ENCODE measurements around the gene FUNDC2. TPM values are rescaled to one million over a fixed set of nuclear protein-coding genes. Genes with fewer than 3 reads are reported as not detected.
"Not testable (repeated sequence)": the region's sequence is repeated elsewhere in the genome, so short reads cannot be mapped to it uniquely, and the experiment has no call there.

Gene FUNDC2
- total RNA-seq, 2 experiments from 2014 or later = 83.7 to 86.9 TPM

DNA sequence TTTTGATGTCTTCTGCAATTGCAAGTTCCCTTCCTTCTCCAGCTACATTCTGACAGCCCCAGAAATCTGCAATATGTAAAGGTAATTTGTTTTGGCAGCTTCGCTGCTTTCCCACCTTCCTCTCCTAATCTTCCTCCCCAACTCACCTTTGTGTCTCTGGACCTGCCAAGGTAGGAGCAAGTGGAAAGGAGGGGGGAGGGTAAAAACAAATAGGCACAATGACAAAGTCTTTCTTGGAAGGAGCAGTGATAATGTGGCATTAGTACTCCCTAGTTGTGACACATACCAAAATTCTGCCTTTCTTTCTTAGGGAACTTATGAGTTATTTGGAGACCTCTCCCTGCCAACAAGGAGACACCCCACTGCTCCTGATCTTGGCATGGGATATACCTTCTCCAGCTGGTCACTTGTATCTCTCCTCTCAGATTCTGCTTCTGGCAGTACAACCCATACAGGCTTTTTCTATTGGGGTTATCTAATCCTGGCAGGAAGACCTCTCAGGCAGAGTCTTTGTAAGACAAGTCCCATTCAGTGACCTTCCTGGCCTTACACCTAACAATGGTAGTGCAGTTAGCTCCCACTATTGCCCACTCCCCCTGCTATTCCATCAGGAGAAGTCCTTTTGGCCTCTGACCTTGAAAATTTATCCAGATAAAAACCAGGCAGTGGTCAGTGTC is 28.3 kb upstream of the FUNDC2 start:
- Mint-ChIP-seq H3K27ac (no peak overlapping the region), H3K9me3 (ENCODE audit: low read depth) (no peaks in the 10 kb centered on the region), H3K27me3 (peaks cover 5% of the 10 kb centered on the region), H3K4me1 (peaks cover 4% of the 10 kb centered on the region), H3K36me3 (ENCODE audit: low read depth) (no peaks in the 10 kb centered on the region), H3K4me3 (no peak overlapping the region)
- ChIA-PET POLR2A (no interaction called here), CTCF (no interaction called here)
- intact Hi-C loops (cut with DNase I, micrococcal nuclease) = no loop called here
- no peak for ATAC-seq
- DNase-seq = no peak

DNA sequence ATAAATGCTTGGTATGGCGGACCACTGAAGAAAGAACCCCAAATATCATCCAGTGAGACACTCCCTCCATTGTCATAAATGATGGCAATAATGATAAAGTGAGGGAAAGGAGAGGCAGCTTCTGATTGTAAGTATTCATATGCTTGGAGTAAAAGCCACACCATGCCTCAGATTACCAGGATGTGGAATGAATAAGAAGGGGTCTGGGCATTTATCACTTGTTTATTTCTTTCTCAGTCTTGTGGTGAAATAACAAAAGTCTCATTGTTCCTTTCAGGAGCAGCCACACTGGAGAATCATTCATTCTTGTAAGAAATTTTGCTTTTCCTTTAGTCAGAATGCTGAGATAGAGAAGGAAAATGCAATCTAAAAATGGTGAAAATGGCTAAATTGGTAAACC is 25.8 kb upstream of the FUNDC2 start:
- intact Hi-C loops (cut with DNase I, micrococcal nuclease) = no loop called here
- Mint-ChIP-seq H3K4me1 (peaks cover 4% of the 10 kb centered on the region), H3K4me3 (no peak overlapping the region), H3K36me3 (ENCODE audit: low read depth) (no peaks in the 10 kb centered on the region), H3K27ac (no peak overlapping the region), H3K27me3 (peaks cover 5% of the 10 kb centered on the region), H3K9me3 (ENCODE audit: low read depth) (no peaks in the 10 kb centered on the region)
- CTCF ChIA-PET = no interaction called here
- ATAC-seq (no peak), DNase-seq (no peak)
- POLR2A ChIA-PET = no interaction called here

DNA sequence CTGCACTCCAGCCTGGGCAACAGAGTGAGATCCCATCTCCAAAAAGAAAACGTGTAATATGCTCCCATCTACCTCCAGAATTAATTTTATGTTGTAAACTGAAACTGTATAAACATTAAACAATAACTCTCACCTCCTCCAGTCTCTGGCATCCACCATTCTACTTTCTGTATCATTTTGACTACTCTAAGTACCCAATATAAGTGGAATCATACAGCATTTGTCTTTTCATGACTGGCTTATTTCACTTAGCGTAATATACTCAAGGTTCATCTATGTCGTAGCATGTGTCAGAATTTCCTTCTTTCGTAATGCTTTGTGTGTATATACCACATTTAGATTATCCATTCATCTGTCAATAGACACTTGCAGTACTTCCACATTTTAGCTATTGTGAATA is 24.8 kb upstream of the FUNDC2 start:
- POLR2A ChIA-PET = no interaction called here
- peaks cover 4% of the 10 kb centered on the region for H3K4me1 Mint-ChIP-seq
- no peak overlapping the region for H3K27ac Mint-ChIP-seq
- no peak overlapping the region for H3K4me3 Mint-ChIP-seq
- intact Hi-C loops (cut with DNase I, micrococcal nuclease) = no loop called here
- H3K27me3 Mint-ChIP-seq = peaks cover 5% of the 10 kb centered on the region
- ATAC-seq (peak; percentile 63), DNase-seq (no peak)
- no peaks in the 10 kb centered on the region for H3K9me3 Mint-ChIP-seq (ENCODE audit: low read depth)
- H3K36me3 Mint-ChIP-seq (ENCODE audit: low read depth) = no peaks in the 10 kb centered on the region
- CTCF ChIA-PET = interaction anchor here (0.6 kb wide), 1 partner anchor 136 kb away, joined by 3 read pairs; no protein-coding TSS in a partner anchor

DNA sequence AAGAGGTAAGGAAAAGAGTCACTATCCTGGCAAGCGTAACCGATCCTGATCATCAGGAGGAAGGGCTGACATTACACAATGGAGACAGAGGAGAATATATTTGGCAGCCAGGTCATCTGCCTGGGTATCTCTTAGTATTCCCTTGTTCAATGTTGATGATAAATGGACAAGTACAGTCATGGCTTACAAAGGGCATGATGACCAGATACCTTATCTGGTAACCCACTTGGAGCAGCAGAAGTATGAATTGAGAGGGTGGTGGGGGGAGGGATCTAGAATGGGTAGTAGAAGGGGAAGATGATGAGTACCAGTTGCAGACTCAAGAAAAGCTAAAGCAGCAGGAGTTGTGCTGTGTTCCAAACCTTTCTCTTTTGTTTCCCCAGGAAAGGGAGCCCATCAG is 21.5 kb upstream of the FUNDC2 start:
- Mint-ChIP-seq H3K4me1 (peaks cover 4% of the 10 kb centered on the region), H3K4me3 (no peak overlapping the region), H3K36me3 (ENCODE audit: low read depth) (no peaks in the 10 kb centered on the region), H3K27ac (no peak overlapping the region), H3K9me3 (ENCODE audit: low read depth) (no peaks in the 10 kb centered on the region), H3K27me3 (peaks cover 5% of the 10 kb centered on the region)
- ChIA-PET POLR2A (no interaction called here), CTCF (no interaction called here)
- ATAC-seq = no peak
- intact Hi-C loops (cut with DNase I, micrococcal nuclease) = no loop called here
- DNase-seq = no peak

DNA sequence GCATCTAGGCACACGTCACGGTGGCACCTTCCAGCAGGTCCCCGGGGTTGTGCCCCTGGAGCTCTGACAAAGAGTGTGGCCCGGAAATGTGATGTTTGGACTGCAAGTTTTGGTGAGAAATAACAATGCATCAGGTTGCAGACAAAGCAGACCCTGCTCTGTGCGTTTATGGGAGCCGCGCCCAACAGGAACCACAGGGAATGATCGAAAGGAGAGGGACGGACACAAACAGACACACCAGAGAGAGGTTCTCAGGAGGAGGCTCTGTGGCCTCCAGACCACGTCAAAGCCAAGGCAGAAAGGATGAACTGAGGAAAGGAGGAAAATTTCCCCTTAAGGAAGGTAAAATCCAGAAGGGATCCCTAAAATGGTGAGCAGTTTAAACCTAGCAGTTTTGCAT is 20.3 kb upstream of the FUNDC2 start:
- H3K36me3 Mint-ChIP-seq (ENCODE audit: low read depth); CTCF ChIA-PET; H3K4me1 Mint-ChIP-seq; H3K4me3 Mint-ChIP-seq; ATAC-seq; H3K9me3 Mint-ChIP-seq (ENCODE audit: low read depth); H3K27ac Mint-ChIP-seq; DNase-seq; intact Hi-C loops (cut with DNase I, micrococcal nuclease); H3K27me3 Mint-ChIP-seq; POLR2A ChIA-PET: not testable (repeated sequence)

DNA sequence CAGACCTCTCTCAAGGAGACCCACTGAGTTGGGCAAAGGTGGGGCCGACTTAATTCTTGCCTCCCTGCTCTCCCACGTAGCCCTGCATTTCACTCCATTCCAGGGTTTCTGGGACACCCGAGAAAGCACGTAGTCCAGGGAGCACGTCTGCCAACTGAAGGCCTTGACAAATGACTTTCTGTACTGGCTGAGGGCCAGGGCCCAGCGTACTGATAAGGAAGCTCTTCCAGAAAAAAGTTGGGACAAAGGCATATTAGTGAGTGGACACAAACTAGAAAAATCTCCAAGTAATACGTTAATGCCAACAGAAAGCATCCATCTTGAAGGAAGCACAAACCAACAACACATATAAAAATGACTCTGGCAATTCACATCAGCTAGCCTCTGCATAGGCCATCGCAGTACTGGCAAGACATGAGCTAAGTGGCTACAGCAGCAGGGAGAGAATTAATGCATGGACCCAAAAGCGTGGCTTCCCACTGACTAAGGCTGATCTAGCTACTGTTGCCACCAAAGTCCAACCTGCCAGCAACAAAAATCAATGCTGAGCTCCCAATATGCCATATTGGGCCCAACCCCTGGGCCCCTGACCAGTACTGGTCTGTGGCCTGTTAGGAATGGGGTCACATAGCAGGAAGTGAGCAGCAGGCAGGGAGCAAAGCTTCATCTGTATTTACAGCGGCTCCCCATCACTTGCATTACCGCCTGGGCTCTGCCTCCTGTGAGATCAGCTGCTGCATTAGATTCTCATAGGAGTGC is 19.6 kb upstream of the FUNDC2 start:
- DNase-seq; H3K4me3 Mint-ChIP-seq; ATAC-seq; CTCF ChIA-PET; H3K27ac Mint-ChIP-seq; H3K9me3 Mint-ChIP-seq (ENCODE audit: low read depth); intact Hi-C loops (cut with DNase I, micrococcal nuclease); H3K4me1 Mint-ChIP-seq; H3K36me3 Mint-ChIP-seq (ENCODE audit: low read depth); H3K27me3 Mint-ChIP-seq; POLR2A ChIA-PET: not testable (repeated sequence)

DNA sequence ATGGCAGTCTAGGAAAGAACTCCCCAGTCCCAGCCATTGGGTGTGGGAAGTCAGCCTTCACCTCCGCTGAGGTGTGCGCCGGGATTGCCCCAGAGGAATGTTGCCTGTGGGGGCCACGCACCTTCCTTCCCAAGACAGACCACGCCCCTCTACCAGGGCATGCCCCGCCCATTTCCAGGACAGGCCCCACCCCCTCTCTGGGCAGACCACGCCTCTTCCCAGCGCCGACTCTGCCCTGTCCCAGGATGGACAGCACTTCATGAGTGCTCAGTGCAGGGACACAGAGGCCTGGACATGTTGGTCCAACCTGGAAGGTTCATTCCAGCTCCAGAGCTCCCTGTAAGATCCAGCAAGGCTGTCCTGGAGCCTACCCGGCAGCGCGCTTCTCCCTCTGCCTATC is 18.1 kb upstream of the FUNDC2 start:
- H3K27me3 Mint-ChIP-seq; POLR2A ChIA-PET; H3K36me3 Mint-ChIP-seq (ENCODE audit: low read depth): not testable (repeated sequence)

DNA sequence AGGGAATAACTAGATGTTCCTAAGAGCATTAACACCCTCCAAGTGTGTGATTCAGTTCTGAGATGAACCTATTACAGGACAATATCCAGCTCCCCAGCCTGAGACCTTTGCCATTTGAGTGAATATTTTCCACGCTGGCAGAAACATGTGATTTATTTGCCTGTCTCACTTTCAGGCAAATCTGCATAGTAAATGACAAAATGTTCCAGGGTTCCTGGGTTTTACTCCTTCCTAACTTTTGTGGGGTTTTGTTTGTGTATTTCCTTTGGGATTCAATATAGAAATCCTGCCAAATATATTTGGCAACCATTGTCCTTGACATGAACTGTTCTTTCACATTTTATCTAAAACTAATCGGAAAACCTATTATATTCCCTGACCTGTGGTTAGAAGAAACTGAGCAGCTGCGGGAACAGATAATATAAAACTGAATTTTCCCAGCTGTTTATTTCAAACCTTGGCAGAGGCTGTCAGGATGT is 16.6 kb upstream of the FUNDC2 start:
- Mint-ChIP-seq H3K27me3 (no peaks in the 10 kb centered on the region), H3K27ac (no peak overlapping the region), H3K9me3 (ENCODE audit: low read depth) (no peaks in the 10 kb centered on the region), H3K4me3 (no peak overlapping the region), H3K4me1 (no peaks in the 10 kb centered on the region), H3K36me3 (ENCODE audit: low read depth) (no peaks in the 10 kb centered on the region)
- intact Hi-C loops (cut with DNase I, micrococcal nuclease) = no loop called here
- POLR2A ChIA-PET = no interaction called here
- DNase-seq (no peak), ATAC-seq (no peak)
- CTCF ChIA-PET = interaction anchor here (0.8 kb wide), 1 partner anchor 47 kb away, joined by 3 read pairs; no protein-coding TSS in a partner anchor

More for the DNA sequence above, 18.1 kb upstream of the FUNDC2 start:
- ATAC-seq; H3K27ac Mint-ChIP-seq; H3K9me3 Mint-ChIP-seq (ENCODE audit: low read depth); DNase-seq; H3K4me1 Mint-ChIP-seq; CTCF ChIA-PET; H3K4me3 Mint-ChIP-seq; intact Hi-C loops (cut with DNase I, micrococcal nuclease): not testable (repeated sequence)

DNA sequence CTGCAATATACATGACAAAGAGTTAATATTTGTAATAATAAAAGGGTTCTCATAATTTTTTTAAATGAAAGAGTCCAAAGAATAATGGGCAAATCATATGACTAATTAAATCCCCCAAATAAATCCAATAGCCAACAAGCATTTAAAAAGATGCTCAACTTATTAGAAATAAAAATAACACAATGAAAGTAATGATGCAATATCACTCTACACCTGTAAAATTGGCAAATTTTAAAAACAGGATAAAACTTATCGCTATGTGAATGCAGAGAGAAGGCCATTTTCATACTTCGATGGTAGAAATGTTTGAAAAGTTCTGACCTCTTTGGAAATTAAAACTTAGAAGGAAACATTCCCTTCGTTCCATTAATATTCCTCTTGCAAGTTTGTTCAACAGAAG is 6.1 kb upstream of the FUNDC2 start:
- Mint-ChIP-seq H3K27me3 (no peaks in the 10 kb centered on the region), H3K4me1 (no peaks in the 10 kb centered on the region), H3K36me3 (ENCODE audit: low read depth) (no peaks in the 10 kb centered on the region), H3K9me3 (ENCODE audit: low read depth) (no peaks in the 10 kb centered on the region), H3K4me3 (no peak overlapping the region), H3K27ac (no peak overlapping the region)
- ATAC-seq (no peak), DNase-seq (no peak)
- ChIA-PET CTCF (no interaction called here), POLR2A (no interaction called here)
- intact Hi-C loops (cut with DNase I, micrococcal nuclease) = loop anchor here in 1 of 2 experiments (10.0 kb wide), 1 partner anchor 216 kb away; the partner anchor contains the start of gene MPP1

DNA sequence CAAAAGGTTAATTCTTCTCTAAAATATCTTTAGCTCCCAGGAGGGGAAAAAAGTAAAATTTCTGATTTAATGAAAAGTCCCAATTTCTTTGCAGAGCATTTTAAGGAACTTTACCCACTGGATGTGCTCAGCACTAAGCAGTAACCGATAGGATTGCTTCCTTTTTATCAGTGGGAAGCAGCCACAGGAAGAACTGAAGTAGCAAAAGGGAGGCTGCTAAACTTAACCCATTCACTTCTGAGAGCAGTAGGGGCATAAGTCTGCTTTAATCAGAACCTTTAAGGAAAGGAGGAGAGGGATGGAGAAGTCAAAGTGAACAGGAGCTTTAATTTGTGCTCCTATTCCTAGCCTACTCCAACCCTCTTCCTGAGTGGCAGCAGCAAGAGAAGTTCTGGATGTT is 4.1 kb upstream of the FUNDC2 start, which contains the start of gene F8:
F8 (minus strand) TSS at position 139 of the 400 bp plus-strand sequence. CDS start 171 bp downstream, outside the sequence.
- Mint-ChIP-seq H3K9me3 (ENCODE audit: low read depth) (no peaks in the 10 kb centered on the region), H3K27me3 (no peaks in the 10 kb centered on the region), H3K36me3 (ENCODE audit: low read depth) (no peaks in the 10 kb centered on the region), H3K4me1 (no peaks in the 10 kb centered on the region), H3K27ac (no peak within 1 kb of the TSS), H3K4me3 (no peak within 1 kb of the TSS)
- ChIA-PET CTCF (no interaction called here), POLR2A (no interaction called here)
- ATAC-seq (no peak), DNase-seq (no peak)
- intact Hi-C loops (cut with DNase I, micrococcal nuclease) = loop anchor here in 1 of 2 experiments (10.0 kb wide), 1 partner anchor 218 kb away; the partner anchor contains the start of gene MPP1

DNA sequence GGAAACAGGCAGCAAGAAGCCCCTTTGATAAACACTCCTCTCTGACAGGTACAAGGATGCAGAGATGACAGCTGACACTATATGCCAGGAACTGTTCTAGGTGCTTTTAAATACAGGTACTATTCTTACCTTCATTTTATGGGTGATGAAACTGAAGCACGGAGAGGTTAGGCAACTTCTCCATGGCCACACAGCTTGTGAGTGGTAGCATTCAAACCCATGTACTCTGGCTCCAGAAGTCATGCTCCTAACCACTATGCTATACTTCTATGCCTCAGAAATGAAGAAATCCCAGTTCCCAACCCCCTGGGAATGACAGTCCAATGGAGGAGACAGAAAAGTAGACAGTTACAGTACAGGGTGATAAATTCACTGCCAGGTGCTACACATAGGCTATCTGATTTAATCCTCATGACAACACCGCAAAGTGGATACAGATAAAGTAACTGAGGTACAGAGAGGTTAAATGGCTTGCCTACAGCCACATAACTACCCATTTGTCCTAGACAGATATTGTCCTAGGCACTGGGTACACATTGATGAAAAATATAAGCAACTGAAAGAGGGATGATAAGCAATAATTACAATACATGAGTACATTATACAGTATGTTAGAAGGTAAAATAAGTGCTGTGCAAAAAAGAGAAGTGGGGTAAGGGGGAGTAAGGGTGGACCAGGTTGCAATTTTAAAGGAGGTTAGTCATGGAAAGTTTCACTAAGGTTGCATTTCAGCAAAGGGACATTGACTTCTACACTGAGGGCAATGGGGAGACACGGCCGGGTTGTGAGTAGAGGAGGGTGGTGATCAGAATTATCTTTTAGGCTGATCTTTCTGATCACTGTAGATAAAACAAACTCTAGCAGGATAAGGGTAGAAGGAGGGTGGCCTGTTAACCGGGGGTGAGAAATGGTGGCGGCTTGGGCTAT is 2.5 kb upstream of the FUNDC2 start:
- ChIA-PET CTCF (interaction anchor here (1.0 kb wide), 1 partner anchor 28 kb away, joined by 3 read pairs; no protein-coding TSS in a partner anchor), POLR2A (interaction anchor here (0.7 kb wide), 1 partner anchor 207 kb away, joined by 3 read pairs; no protein-coding TSS in a partner anchor)
- ATAC-seq (no peak), DNase-seq (no peak)
- Mint-ChIP-seq H3K36me3 (ENCODE audit: low read depth) (no peaks in the 10 kb centered on the region), H3K4me1 (peaks cover 11% of the 10 kb centered on the region), H3K27me3 (no peaks in the 10 kb centered on the region), H3K27ac (no peak overlapping the region), H3K4me3 (no peak overlapping the region), H3K9me3 (ENCODE audit: low read depth) (no peaks in the 10 kb centered on the region)
- intact Hi-C loops (cut with DNase I, micrococcal nuclease) = loop anchor here in 1 of 2 experiments (10.0 kb wide), 1 partner anchor 219 kb away; the partner anchor contains the start of gene MPP1

All from activated CD4-positive, alpha-beta T cell treated with anti-CD3 and anti-CD28 coated beads for 36 hours (primary cell).